ENCODE results near the gene C3orf20. TPM values are rescaled to one million over a fixed set of nuclear protein-coding genes. Genes with fewer than 3 reads are reported as not detected.

Gene C3orf20
- total and polyA plus RNA-seq, 2 of the 4 experiments (the other 2 are of a cell fraction) = not detected

DNA sequence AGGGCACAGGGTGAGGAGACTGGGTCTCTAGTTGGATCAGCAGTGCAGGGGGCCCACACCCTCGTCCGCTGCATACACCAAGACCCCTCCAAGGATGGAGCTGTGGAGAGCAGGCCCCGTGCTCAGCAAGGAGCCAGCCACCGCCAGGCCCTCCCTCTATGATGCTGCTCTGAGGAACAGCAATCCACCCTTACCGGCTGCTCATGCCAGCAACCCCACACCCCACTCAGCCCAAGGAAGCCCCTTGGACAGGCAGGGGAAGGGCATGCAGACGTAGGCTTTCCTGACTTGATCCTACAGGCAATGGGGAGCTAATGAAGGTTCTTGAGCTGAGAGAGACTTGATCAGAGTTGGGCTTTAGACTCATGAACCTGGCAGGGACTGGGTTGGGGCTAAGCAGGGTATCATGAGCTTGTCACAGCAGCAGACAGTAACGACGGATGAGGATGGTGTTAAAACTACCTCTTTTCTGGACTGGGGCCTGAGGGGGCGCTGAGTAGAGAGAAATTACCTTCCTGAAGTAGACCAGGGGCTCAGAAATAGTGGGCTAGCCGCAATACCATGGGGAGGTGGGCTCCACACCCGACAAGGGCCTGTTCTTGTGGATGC lies 93.3 kb downstream of the C3orf20 start:
- Histone ChIP-seq H3K9ac (ENCODE audit: low read depth, low read length) (no peak overlapping the region), H3K4me3 (ENCODE audit: insufficient read depth, low read depth, low read length) (no peak overlapping the region), H3K27me3 (ENCODE audit: control insufficient read depth, insufficient read depth, low read length) (peaks cover 7% of the 10 kb centered on the region; the same call in 1 of the 2 replicates), H2AK9ac (replicated peaks; ENCODE audit: low read depth, low read length, poor library complexity) (no peak overlapping the region), H2AFZ (replicated peaks; ENCODE audit: low read length, poor library complexity) (no peak overlapping the region), H3K56ac (ENCODE audit: extremely low read depth, insufficient read depth, low read length) (no peak overlapping the region), H2BK5ac (ENCODE audit: low read depth, low read length, poor library complexity, severe bottlenecking) (no peak overlapping the region), H3K4ac (ENCODE audit: low read depth, low read length) (no peak overlapping the region), H3K4me2 (ENCODE audit: low read depth, low read length) (no peak overlapping the region), H3K4me1 (ENCODE audit: control insufficient read depth, insufficient read depth, low read length) (no peaks in the 10 kb centered on the region), H3K27ac (ENCODE audit: insufficient read depth, low read length) (no peak overlapping the region), H3K36me3 (ENCODE audit: control insufficient read depth, insufficient read depth, low read length) (no peaks in the 10 kb centered on the region), H2BK15ac (ENCODE audit: low read depth, low read length) (no peak overlapping the region), H3K18ac (ENCODE audit: low read depth, low read length) (no peak overlapping the region), H4K91ac (ENCODE audit: insufficient read depth, low read depth, low read length) (no peak overlapping the region), H2AK5ac (ENCODE audit: low read depth, low read length) (no peak overlapping the region), H3K14ac (replicated peaks; ENCODE audit: low read depth, low read length) (no peak overlapping the region), H3K9me3 (ENCODE audit: control insufficient read depth, insufficient read depth, low read length) (no peaks in the 10 kb centered on the region), H3K9me1 (ENCODE audit: insufficient read depth, low read length) (no peaks in the 10 kb centered on the region), H4K8ac (ENCODE audit: low read depth in 2 of 2, low read length in 2 of 2) (no peak overlapping the region), H2BK120ac (ENCODE audit: low read depth, low read length) (no peak overlapping the region), H4K5ac (ENCODE audit: low read depth, low read length) (no peak overlapping the region), H4K20me1 (ENCODE audit: insufficient read depth, low read length) (no peaks in the 10 kb centered on the region), H3K23ac (ENCODE audit: low read depth, low read length) (no peak overlapping the region), H3K79me1 (ENCODE audit: low read depth in 1 of 2, low read length in 2 of 2) (no peaks in the 10 kb centered on the region), H2BK20ac (ENCODE audit: low read depth, low read length) (no peak overlapping the region)
- intact Hi-C loops (cut with micrococcal nuclease) = no loop called here
- dilution Hi-C loops (cut with HindIII; ENCODE audit: low sequenced_read_pairs, unreplicated experiment) = no loop called here
- no CpG with 5 or more reads among the region's 11 CpGs for WGBS, 2 experiments (ENCODE audit: extremely low coverage in 2 of 2, insufficient read length in 1 of 2)
- in situ Hi-C loops (cut with MboI; ENCODE audit: low sequenced_read_pairs) = no loop called here
- ChIA-PET CTCF (no interaction called here), POLR2A (ENCODE audit: unreplicated experiment) (no interaction called here)
- BruUV-seq (replicated peaks) = no TSS peak
- DNase-seq (no peak), ATAC-seq (ENCODE audit: low read depth) (no peak)
- TF ChIP-seq MAFK (IDR thresholded peaks at IDR 0.05; ENCODE audit: low read depth, low read length) = no peak
- TF ChIP-seq, protein P1, sequence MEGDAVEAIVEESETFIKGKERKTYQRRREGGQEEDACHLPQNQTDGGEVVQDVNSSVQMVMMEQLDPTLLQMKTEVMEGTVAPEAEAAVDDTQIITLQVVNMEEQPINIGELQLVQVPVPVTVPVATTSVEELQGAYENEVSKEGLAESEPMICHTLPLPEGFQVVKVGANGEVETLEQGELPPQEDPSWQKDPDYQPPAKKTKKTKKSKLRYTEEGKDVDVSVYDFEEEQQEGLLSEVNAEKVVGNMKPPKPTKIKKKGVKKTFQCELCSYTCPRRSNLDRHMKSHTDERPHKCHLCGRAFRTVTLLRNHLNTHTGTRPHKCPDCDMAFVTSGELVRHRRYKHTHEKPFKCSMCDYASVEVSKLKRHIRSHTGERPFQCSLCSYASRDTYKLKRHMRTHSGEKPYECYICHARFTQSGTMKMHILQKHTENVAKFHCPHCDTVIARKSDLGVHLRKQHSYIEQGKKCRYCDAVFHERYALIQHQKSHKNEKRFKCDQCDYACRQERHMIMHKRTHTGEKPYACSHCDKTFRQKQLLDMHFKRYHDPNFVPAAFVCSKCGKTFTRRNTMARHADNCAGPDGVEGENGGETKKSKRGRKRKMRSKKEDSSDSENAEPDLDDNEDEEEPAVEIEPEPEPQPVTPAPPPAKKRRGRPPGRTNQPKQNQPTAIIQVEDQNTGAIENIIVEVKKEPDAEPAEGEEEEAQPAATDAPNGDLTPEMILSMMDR (conservative IDR thresholded peaks at IDR 0.05; ENCODE audit: low read depth, low read length) = no peak
- TF ChIP-seq MXI1 (IDR thresholded peaks at IDR 0.05; ENCODE audit: borderline replicate concordance, low read depth, low read length) = no peak
- TF ChIP-seq RCOR1 (IDR thresholded peaks at IDR 0.05; ENCODE audit: insufficient replicate concordance, low read length) = no peak
- no peak for TF ChIP-seq RAD21 (IDR thresholded peaks at IDR 0.05; ENCODE audit: low read length)
- TF ChIP-seq BHLHE40 (IDR thresholded peaks at IDR 0.05; ENCODE audit: low read depth, low read length) = no peak
